ENCODE results near the gene PRM3. TPM values are rescaled to one million over a fixed set of nuclear protein-coding genes. Genes with fewer than 3 reads are reported as not detected.

PRM3 gene
- polyA plus RNA-seq, 1 donor (not counting 4 experiments of a cell fraction or from before 2014, with no cell fraction given), result not detected

GRCh38 chr16:11224894-11225676 is 48.3 kb downstream of the PRM3 start:
- dilution Hi-C loops (cut with MboI; ENCODE audit: extremely low pct_ligation_motif_present, low sequenced_read_pairs), result no loop called here
- Histone ChIP-seq H3K4me2 (ENCODE audit: control insufficient read depth, extremely low read depth, insufficient read depth, low read depth, low read length) (no peak overlapping the region), H3K9me3 (ENCODE audit: control insufficient read depth, low read depth, low read length) (no peaks in the 10 kb centered on the region), H3K4me1 (ENCODE audit: control insufficient read depth, extremely low read depth, insufficient read depth, low read length) (no peaks in the 10 kb centered on the region), H3K9ac (ENCODE audit: control insufficient read depth, extremely low read depth, insufficient read depth, low read length) (no peak overlapping the region), H2AFZ (ENCODE audit: control insufficient read depth, low read length) (no peak overlapping the region), H3K9me1 (ENCODE audit: control insufficient read depth, extremely low read depth, insufficient read depth, low read length) (no peaks in the 10 kb centered on the region), H3K79me2 (ENCODE audit: control insufficient read depth, insufficient read depth, low read length) (no peaks in the 10 kb centered on the region), H3K27ac (ENCODE audit: control insufficient read depth, insufficient read depth, low read length) (no peak overlapping the region), H3K36me3 (ENCODE audit: control insufficient read depth in 2 of 2, extremely low read depth in 1 of 2, insufficient read depth in 2 of 2, low read length in 2 of 2) (no peaks in the 10 kb centered on the region), H4K20me1 (ENCODE audit: control insufficient read depth, extremely low read depth, insufficient read depth, low read length) (no peaks in the 10 kb centered on the region), H3K27me3 (ENCODE audit: control insufficient read depth, extremely low read depth, insufficient read depth, low read length) (no peaks in the 10 kb centered on the region), H3K4me3 (ENCODE audit: control insufficient read depth in 2 of 3, extremely low read depth in 1 of 3, insufficient read depth in 2 of 3, low read depth in 1 of 3, low read length in 3 of 3) (no peak overlapping the region)
- no peak for TF ChIP-seq CTCF (optimal IDR thresholded peaks at IDR 0.05 in 1 of 3, IDR thresholded peaks at IDR 0.05 in 1 of 3, conservative IDR thresholded peaks at IDR 0.05 in 1 of 3; ENCODE audit: extremely low read depth in 1 of 3, insufficient read depth in 2 of 3, low read length in 3 of 3)
- no peak for TF ChIP-seq EZH2 (IDR thresholded peaks at IDR 0.05; ENCODE audit: low read length)
- FAIRE-seq, result no peak
- no peak for DNase-seq (ENCODE audit: low read depth, low spot score)

- Histone ChIP-seq H3K27ac (ENCODE audit: control insufficient read depth, insufficient read depth, low read length) (no peak overlapping the region), H3K9ac (ENCODE audit: control insufficient read depth, extremely low read depth, insufficient read depth, low read length) (no peak overlapping the region), H4K20me1 (ENCODE audit: control insufficient read depth, extremely low read depth, insufficient read depth, low read length) (no peaks in the 10 kb centered on the region), H3K79me2 (ENCODE audit: control insufficient read depth, insufficient read depth, low read length) (no peaks in the 10 kb centered on the region), H3K9me3 (ENCODE audit: control insufficient read depth, low read depth, low read length) (no peaks in the 10 kb centered on the region), H3K9me1 (ENCODE audit: control insufficient read depth, extremely low read depth, insufficient read depth, low read length) (no peaks in the 10 kb centered on the region), H3K4me1 (ENCODE audit: control insufficient read depth, extremely low read depth, insufficient read depth, low read length) (no peaks in the 10 kb centered on the region), H3K4me2 (ENCODE audit: control insufficient read depth, extremely low read depth, insufficient read depth, low read depth, low read length) (no peak overlapping the region), H3K4me3 (ENCODE audit: control insufficient read depth in 2 of 3, extremely low read depth in 1 of 3, insufficient read depth in 2 of 3, low read depth in 1 of 3, low read length in 3 of 3) (no peak overlapping the region), H3K36me3 (ENCODE audit: control insufficient read depth in 2 of 2, extremely low read depth in 1 of 2, insufficient read depth in 2 of 2, low read length in 2 of 2) (no peaks in the 10 kb centered on the region), H3K27me3 (ENCODE audit: control insufficient read depth, extremely low read depth, insufficient read depth, low read length) (no peaks in the 10 kb centered on the region), H2AFZ (ENCODE audit: control insufficient read depth, low read length) (no peak overlapping the region)
- dilution Hi-C loops (cut with MboI; ENCODE audit: extremely low pct_ligation_motif_present, low sequenced_read_pairs), result no loop called here
- no peak for TF ChIP-seq EZH2 (IDR thresholded peaks at IDR 0.05; ENCODE audit: low read length)
- TF ChIP-seq CTCF (optimal IDR thresholded peaks at IDR 0.05 in 1 of 3, IDR thresholded peaks at IDR 0.05 in 1 of 3, conservative IDR thresholded peaks at IDR 0.05 in 1 of 3; ENCODE audit: extremely low read depth in 1 of 3, insufficient read depth in 2 of 3, low read length in 3 of 3), result no peak
- FAIRE-seq (no peak), DNase-seq (ENCODE audit: low read depth, low spot score) (no peak)
Measured at GRCh38 chr16:11224096-11224893, 49.1 kb downstream of the PRM3 start.

Small RNA genes lying within 50 kb of the gene (small RNA-seq; reads per million reads assigned to genes)
- gene MIR548H2 (ENCODE audit: insufficient read length in 3 of 3, low read depth in 3 of 3, low replicate concordance in 1 of 3) (0 reads per million in 3 experiments), gene RF00019 (ENCODE audit: insufficient read length in 3 of 3, low read depth in 3 of 3, low replicate concordance in 1 of 3) (0 reads per million in 3 experiments), gene RF00554 (ENCODE audit: insufficient read length in 3 of 3, low read depth in 3 of 3, low replicate concordance in 1 of 3) (0 reads per million in 3 experiments)

Other genes starting within 250 kb of the PRM3 start
- gene SOCS1, start 17.4 kb downstream of the PRM3 start, polyA plus RNA-seq, result 0.98 to 2.8 TPM (median 2.4 TPM) in 3 replicates
- gene TNP2, start 4.3 kb downstream of the PRM3 start, polyA plus RNA-seq, result not detected in 3 replicates
- not detected in 3 replicates for gene PRM2, start 2.9 kb upstream of the PRM3 start, polyA plus RNA-seq
- not detected in 3 replicates for gene PRM1, start 7.7 kb upstream of the PRM3 start, polyA plus RNA-seq
- 2.7 to 6.8 TPM (median 5.4 TPM) in 3 replicates for gene RMI2, start 71.8 kb upstream of the PRM3 start, polyA plus RNA-seq

All from keratinocyte (primary cell).